Neural progenitor cell (in vitro differentiated cells): Measurements from ENCODE around the gene EGFR.

ENCODE experiments used
- CTCF ChIP-seq: fragments of 200-600 bp; sonication (generic); IDR thresholded peaks from 2 replicates; pipeline ENCODE4 v1.5.1; 2017; ENCODE audit warnings: antibody characterized with exemption, mild to moderate bottlenecking
- EZH2 ChIP-seq: fragments of 200-600 bp; sonication (generic); IDR thresholded peaks from 2 replicates; pipeline ENCODE4 v1.6.1; 2017; ENCODE audit warnings: antibody characterized with exemption, mild to moderate bottlenecking, moderate library complexity
- EZH2phosphoT487 ChIP-seq: fragments of 200-600 bp; sonication (generic); IDR thresholded peaks from 2 replicates; pipeline ENCODE4 v1.6.1; 2017; ENCODE audit warnings: antibody characterized with exemption

- TF ChIP-seq CTCF (no peak), EZH2 (no peak), EZH2phosphoT487 (no peak)
Measured at GRCh38 chr7:54995166-54995565, 23.7 kb upstream of the EGFR start.
